GM11168 (cell line): Measurements from ENCODE around the gene POR.

ENCODE experiments used
- in situ Hi-C: fragments of 300-500 bp; cut with MboI; formaldehyde crosslinking; loops from one replicate; pipeline ENCODE4 v1.12.0; 2022; ENCODE audit warnings: low sequenced_read_pairs; ENCODE audit not compliant: unreplicated experiment

POR gene

GRCh38 chr7:75914655-75915415 is at the start of gene POR:
Gene POR, plus strand, starts transcription at chr7:75915155. Its CDS starts 38,847 bp downstream, at chr7:75954002.
- in situ Hi-C loops: no loop called here

- in situ Hi-C loops: no loop called here
These were observed 48.9 kb upstream of the POR start for GRCh38 chr7:75866114-75866488.

- in situ Hi-C loops: no loop called here
These were observed 48.2 kb upstream of the POR start for GRCh38 chr7:75866489-75867389.

GRCh38 chr7:75867390-75867717 is 47.6 kb upstream of the POR start:
- in situ Hi-C loops: no loop called here

GRCh38 chr7:75868153-75868552 is 46.8 kb upstream of the POR start:
- in situ Hi-C loops: no loop called here

GRCh38 chr7:75869776-75870379 is 45.1 kb upstream of the POR start:
- in situ Hi-C loops: loop anchor here (10.0 kb wide), 1 partner anchor 155 kb away; no protein-coding TSS in a partner anchor

- in situ Hi-C loops: loop anchor here (10.0 kb wide), 1 partner anchor 154 kb away; no protein-coding TSS in a partner anchor
These were observed 44.3 kb upstream of the POR start for GRCh38 chr7:75870557-75871161.

- in situ Hi-C loops: loop anchor here (10.0 kb wide), 1 partner anchor 153 kb away; no protein-coding TSS in a partner anchor
These were observed 42.7 kb upstream of the POR start for GRCh38 chr7:75872073-75872782.

- in situ Hi-C loops: loop anchor here (10.0 kb wide), 1 partner anchor 151 kb away; no protein-coding TSS in a partner anchor
These were observed 40.8 kb upstream of the POR start for GRCh38 chr7:75874180-75874579.

- in situ Hi-C loops: loop anchor here (10.0 kb wide), 1 partner anchor 149 kb away; no protein-coding TSS in a partner anchor
These were observed 39.6 kb upstream of the POR start for GRCh38 chr7:75875113-75876080.

- in situ Hi-C loops: loop anchor here (10.0 kb wide), 1 partner anchor 148 kb away; no protein-coding TSS in a partner anchor
These were observed 38.7 kb upstream of the POR start for GRCh38 chr7:75876126-75876881.

GRCh38 chr7:75878312-75878768 is 36.6 kb upstream of the POR start:
- in situ Hi-C loops: loop anchor here (10.0 kb wide), 1 partner anchor 146 kb away; no protein-coding TSS in a partner anchor

- in situ Hi-C loops: loop anchor here (10.0 kb wide), 1 partner anchor 146 kb away; no protein-coding TSS in a partner anchor
These were observed 36.0 kb upstream of the POR start, which contains the start of gene RHBDD2 for GRCh38 chr7:75878769-75879611. Gene RHBDD2, plus strand, starts transcription at chr7:75879034. Its CDS starts 49 bp downstream, at chr7:75879083.

GRCh38 chr7:75879771-75880184 is 35.2 kb upstream of the POR start:
- in situ Hi-C loops: loop anchor here (10.0 kb wide), 1 partner anchor 145 kb away; no protein-coding TSS in a partner anchor

- in situ Hi-C loops: no loop called here
These were observed 34.7 kb upstream of the POR start for GRCh38 chr7:75880242-75880641.

- in situ Hi-C loops: no loop called here
These were observed 33.4 kb upstream of the POR start for GRCh38 chr7:75881436-75882095.
